Smooth muscle cell (in vitro differentiated cells): ENCODE measurements around the gene SESN1. TPM values are rescaled to one million over a fixed set of nuclear protein-coding genes. Genes with fewer than 3 reads are reported as not detected.

Experiments
- DNase-seq: peaks from one replicate; lab custom pipeline; 2025; ENCODE audit not compliant: unreplicated experiment; lab: John Stamatoyannopoulos, UW
- H2AFZ ChIP-seq: fragments of 200-600 bp; sonication (generic); 2 replicates; pipeline ENCODE4 v1.6.0; 2016; ENCODE audit warnings: antibody characterized with exemption, low read depth, mild to moderate bottlenecking
- H3F3A ChIP-seq: fragments of 200-600 bp; sonication (generic); 2 replicates; pipeline ENCODE4 v1.6.0; 2017; ENCODE audit warnings: antibody characterized with exemption, low read depth
- H3K27ac ChIP-seq: fragments of 200-600 bp; sonication (generic); 2 replicates; pipeline ENCODE4 v1.5.1; 2016; ENCODE audit warnings: low read depth, mild to moderate bottlenecking
- H3K27me3 ChIP-seq: fragments of 200-600 bp; sonication (generic); 2 replicates; pipeline ENCODE4 v1.6.1; 2016; ENCODE audit warnings: low read depth, mild to moderate bottlenecking
- H3K36me3 ChIP-seq: fragments of 200-600 bp; sonication (generic); 2 replicates; pipeline ENCODE4 v1.5.1; 2016; ENCODE audit warnings: low read depth
- H3K4me1 ChIP-seq: fragments of 200-600 bp; sonication (generic); 2 replicates; pipeline ENCODE4 v1.5.1; 2016; ENCODE audit warnings: low read depth
- H3K4me2 ChIP-seq: fragments of 200-600 bp; sonication (generic); 2 replicates; pipeline ENCODE4 v1.6.0; 2016; ENCODE audit warnings: mild to moderate bottlenecking
- H3K4me3 ChIP-seq: fragments of 200-600 bp; sonication (generic); 2 replicates; pipeline ENCODE4 v1.5.1; 2016; ENCODE audit warnings: mild to moderate bottlenecking
- H3K79me2 ChIP-seq: fragments of 200-600 bp; sonication (generic); 2 replicates; pipeline ENCODE4 v1.6.0; 2016; ENCODE audit warnings: low read depth, mild to moderate bottlenecking
- H3K9ac ChIP-seq: fragments of 200-600 bp; sonication (generic); 2 replicates; pipeline ENCODE4 v1.6.0; 2016; ENCODE audit warnings: low read depth
- H3K9me3 ChIP-seq: fragments of 200-600 bp; sonication (generic); replicated peaks from 2 replicates; pipeline ENCODE4 v1.5.1; 2016; ENCODE audit warnings: low read depth
- H4K20me1 ChIP-seq: fragments of 200-600 bp; sonication (generic); 2 replicates; pipeline ENCODE4 v1.6.0; 2016; ENCODE audit warnings: low read depth
- WGBS: methylation state at CpG from one replicate; pipeline ENCODE4 v1.1.7; 2016; ENCODE audit warnings: low lambda C conversion rate; 5-methylcytosine and 5-hydroxymethylcytosine counted together
- polyA plus RNA-seq: library from polyadenylated mRNA; unstranded; fragments of >200 nt; fragmentation: Nextera tagmentation; extraction: Ambion mirVana; gene quantifications from 2 replicates; pipeline ENCODE4 v1.2.1, GENCODE V29; 2016
- total RNA-seq: library from RNA; depleted of rRNA; stranded (reverse); fragments of >200 nt; gene quantifications from 2 replicates; pipeline ENCODE4 v1.2.3, GENCODE V29; 2014
- TF ChIP-seq, protein P1 (sequence below): fragments of 200-600 bp; sonication (generic); IDR thresholded peaks from 2 replicates; pipeline ENCODE4 v1.5.1; 2017; ENCODE audit warnings: borderline replicate concordance, mild to moderate bottlenecking, antibody characterized with exemption; ENCODE audit not compliant: insufficient read depth, poor library complexity, severe bottlenecking

SESN1 gene
- total and polyA plus RNA-seq, 2 experiments from 2014 or later = 24.1 to 38.7 TPM

DNA sequence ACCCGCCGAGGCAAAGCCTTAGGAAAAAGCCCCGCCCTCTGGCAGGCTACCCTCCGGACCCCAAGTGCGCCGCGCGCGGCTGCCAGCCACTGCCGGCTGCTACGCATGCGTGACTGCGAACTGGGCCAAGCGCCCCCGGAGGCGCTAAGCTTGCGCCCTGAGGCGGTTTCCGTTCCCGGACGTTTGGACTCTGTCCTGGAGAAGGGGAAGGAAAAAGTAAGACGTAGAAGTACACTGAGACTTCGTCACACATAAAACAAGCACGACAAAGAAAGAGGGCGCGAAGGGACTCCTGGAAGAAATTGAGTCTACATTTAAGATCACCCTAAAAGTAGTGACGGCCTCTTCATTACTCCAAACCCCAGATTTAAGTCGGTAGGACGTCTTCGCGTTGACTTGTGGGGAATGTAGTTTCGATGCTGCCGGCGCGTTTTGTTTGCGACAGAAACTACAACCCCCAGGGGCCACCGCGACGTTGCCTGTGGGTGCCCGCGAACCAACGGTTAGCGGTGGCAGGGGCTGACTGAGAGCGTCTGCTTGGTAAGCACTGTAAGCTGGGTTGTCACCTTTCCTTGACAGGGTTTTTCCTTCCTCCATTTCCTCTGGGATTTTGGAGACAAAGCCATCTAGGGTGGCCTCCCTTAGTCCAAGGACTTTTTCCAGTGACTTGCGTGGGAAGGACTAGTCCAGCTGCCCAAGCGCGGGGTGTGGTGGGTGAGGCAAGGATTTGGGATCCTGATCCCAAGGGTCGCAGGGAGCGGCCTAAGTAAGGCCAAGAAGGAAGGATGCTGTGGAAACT is 589 bp upstream of the SESN1 start, which contains the start of gene CEP57L1:
Gene CEP57L1 (plus strand): TSS at position 472 of the 799 bp plus-strand sequence. CDS start 49,715 bp downstream, outside the sequence.
- Histone ChIP-seq H3K36me3 (no peaks in the 10 kb centered on the region), H3K27me3 (no peaks in the 10 kb centered on the region), H2AFZ (peak within 1 kb of the TSS; percentile 81), H3K4me3 (peak within 1 kb of the TSS; percentile 77), H4K20me1 (peaks cover 19% of the 10 kb centered on the region), H3F3A (no peaks in the 10 kb centered on the region), H3K4me2 (peak within 1 kb of the TSS; percentile 99), H3K9me3 (no peaks in the 10 kb centered on the region), H3K4me1 (peaks cover 29% of the 10 kb centered on the region), H3K9ac (peak within 1 kb of the TSS; percentile 88), H3K79me2 (peaks cover 77% of the 10 kb centered on the region), H3K27ac (peak within 1 kb of the TSS; percentile 95)
- TF ChIP-seq, protein P1, sequence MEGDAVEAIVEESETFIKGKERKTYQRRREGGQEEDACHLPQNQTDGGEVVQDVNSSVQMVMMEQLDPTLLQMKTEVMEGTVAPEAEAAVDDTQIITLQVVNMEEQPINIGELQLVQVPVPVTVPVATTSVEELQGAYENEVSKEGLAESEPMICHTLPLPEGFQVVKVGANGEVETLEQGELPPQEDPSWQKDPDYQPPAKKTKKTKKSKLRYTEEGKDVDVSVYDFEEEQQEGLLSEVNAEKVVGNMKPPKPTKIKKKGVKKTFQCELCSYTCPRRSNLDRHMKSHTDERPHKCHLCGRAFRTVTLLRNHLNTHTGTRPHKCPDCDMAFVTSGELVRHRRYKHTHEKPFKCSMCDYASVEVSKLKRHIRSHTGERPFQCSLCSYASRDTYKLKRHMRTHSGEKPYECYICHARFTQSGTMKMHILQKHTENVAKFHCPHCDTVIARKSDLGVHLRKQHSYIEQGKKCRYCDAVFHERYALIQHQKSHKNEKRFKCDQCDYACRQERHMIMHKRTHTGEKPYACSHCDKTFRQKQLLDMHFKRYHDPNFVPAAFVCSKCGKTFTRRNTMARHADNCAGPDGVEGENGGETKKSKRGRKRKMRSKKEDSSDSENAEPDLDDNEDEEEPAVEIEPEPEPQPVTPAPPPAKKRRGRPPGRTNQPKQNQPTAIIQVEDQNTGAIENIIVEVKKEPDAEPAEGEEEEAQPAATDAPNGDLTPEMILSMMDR = no peak
- peak; percentile 97 for DNase-seq
- under 1% methylated on average over 47 of the region's 49 CpGs for WGBS

DNA sequence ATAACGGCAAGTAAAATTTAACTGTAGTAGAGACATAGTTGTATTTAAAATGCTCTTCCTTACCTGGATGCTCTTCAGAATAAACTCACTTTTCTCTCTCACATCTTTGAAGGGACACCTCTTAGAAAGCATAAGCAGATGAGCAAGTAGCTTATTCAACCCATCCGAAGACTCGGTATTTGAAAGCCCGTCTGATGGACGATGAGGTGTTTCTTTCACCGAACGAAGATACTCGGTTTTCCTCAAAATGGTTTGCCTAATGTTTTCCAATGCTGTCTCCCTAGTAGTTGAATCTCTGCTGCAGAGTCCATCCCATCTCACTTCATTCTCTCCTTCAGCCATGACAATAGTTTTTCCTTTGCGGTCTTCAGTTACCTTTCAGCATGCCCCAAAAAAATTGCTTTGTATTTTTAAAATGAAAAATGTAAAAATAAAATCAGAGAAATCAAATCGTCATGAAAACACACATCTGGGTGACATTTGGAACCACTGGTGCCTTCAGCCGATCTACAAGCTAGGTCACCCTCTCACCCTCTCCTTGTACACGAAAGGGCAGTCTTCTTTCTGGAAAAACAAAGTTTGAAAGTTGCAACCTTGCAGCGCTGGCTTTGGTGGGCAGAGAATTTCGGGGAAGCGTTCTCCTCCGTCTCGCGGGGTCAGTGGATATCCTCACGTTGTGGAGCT is 772 bp downstream of the SESN1 start:
- Histone ChIP-seq H3F3A (no peaks in the 10 kb centered on the region), H3K9ac (peak overlapping the region; percentile 88), H4K20me1 (peaks cover 16% of the 10 kb centered on the region), H3K4me2 (peak overlapping the region; percentile 99), H2AFZ (peak overlapping the region; percentile 51), H3K79me2 (peaks cover 70% of the 10 kb centered on the region), H3K36me3 (no peaks in the 10 kb centered on the region), H3K9me3 (no peaks in the 10 kb centered on the region), H3K4me1 (peaks cover 29% of the 10 kb centered on the region), H3K4me3 (peak overlapping the region; percentile 77), H3K27ac (peak overlapping the region; percentile 95), H3K27me3 (no peaks in the 10 kb centered on the region)
- 2% methylated on average over 19 of the region's 19 CpGs for WGBS
- DNase-seq = no peak
- TF ChIP-seq, protein P1 = no peak

DNA sequence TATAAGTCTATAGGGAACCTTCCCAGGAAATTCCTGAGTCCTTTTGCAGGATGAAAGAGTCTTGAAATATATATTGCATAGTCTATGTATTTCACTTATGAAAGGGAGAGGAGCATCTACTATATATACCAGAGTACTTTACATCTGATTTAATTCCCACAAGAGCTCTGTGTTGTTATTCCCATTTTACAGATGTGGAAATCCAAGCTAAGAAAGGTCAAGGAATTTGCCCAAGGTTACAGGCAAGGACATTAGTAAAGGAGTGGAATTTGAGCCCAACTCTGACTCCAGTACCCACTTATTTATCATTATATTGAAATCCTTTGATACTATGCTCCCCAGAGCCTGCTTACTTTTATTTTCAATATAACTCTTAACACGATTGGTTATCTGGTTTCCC is 2.6 kb downstream of the SESN1 start:
- no peaks in the 10 kb centered on the region for H3K9me3 ChIP-seq
- WGBS = 97% methylated on average over 1 of the region's 1 CpG
- peaks cover 29% of the 10 kb centered on the region for H3K4me1 ChIP-seq
- H4K20me1 ChIP-seq = peaks cover 16% of the 10 kb centered on the region
- H3K4me2 ChIP-seq = peak overlapping the region; percentile 99
- H3K36me3 ChIP-seq = no peaks in the 10 kb centered on the region
- no peak overlapping the region for H2AFZ ChIP-seq
- no peak overlapping the region for H3K27ac ChIP-seq
- no peak for DNase-seq
- H3K27me3 ChIP-seq = no peaks in the 10 kb centered on the region
- TF ChIP-seq, protein P1 = no peak
- peaks cover 64% of the 10 kb centered on the region for H3K79me2 ChIP-seq
- no peaks in the 10 kb centered on the region for H3F3A ChIP-seq
- H3K9ac ChIP-seq = no peak overlapping the region
- peak overlapping the region; percentile 77 for H3K4me3 ChIP-seq
